NCI-H2029 (cell line): ENCODE measurements around the gene GADD45GIP1.
"Not testable (repeated sequence)": the region's sequence is repeated elsewhere in the genome, so short reads cannot be mapped to it uniquely, and the experiment has no call there.

Experiments
- DNase-seq: peaks from one replicate; lab custom pipeline; 2025; lab: John Stamatoyannopoulos, UW

The GADD45GIP1 gene

DNA sequence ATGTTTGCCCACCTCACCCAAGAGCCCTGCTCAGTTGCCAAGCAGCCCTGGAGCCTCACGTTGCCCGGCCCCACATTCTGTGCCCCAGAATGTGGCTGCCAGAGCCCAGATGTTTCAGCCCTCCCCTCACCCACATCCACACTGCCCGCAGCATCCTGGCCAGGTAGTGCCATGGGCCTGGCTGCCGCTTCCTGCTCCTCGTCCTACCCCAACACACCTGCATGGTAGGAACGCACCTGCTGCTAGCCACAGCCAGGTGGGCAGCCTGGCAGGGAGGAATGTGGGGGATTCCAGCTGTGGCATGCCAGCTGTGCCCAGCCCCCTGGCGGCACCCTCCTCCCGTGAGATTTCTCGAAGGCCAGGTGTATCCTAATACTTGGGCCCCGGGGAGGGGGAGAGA is 30.8 kb upstream of the GADD45GIP1 start:
- DNase-seq = no peak

DNA sequence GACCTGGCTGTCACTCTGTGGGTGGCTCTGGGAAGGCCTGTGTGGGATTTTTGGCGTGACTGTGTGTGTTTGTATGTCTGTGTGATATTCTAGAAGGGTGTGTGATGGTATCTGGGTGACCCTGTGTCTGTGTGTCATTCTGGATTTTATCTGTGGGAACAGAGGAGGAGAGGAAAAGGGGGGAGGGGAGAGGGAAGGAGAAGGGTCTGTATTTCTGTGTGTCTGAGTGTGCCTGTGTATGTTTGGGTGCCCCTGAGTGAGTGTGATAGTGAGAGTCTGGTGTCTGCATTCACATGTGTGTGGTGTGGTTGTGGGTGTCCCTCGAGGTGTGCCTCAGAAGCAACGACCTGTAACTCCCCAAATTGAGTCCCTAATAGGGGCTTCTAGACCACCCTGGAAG is 30.2 kb upstream of the GADD45GIP1 start:
- DNase-seq = no peak

DNA sequence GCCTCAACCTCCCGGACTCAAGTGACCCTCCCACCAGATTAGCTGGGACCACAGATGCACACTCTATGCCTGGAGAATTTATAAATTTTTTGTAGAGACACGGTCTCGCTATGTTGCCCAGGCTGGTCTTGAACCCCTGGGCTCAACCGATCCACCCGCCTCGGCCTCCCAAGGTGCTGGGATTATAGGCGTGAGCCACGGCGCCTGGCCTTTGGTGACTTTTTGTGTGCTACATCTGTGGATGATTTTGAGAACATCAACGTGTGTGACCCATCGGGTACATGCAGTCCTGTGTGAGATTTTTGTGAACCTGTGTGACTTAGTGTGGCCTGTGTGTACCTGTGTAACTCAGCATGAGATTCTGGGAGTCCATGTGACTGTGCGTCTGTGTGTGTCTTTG is 29.7 kb upstream of the GADD45GIP1 start:
- DNase-seq = no peak

DNA sequence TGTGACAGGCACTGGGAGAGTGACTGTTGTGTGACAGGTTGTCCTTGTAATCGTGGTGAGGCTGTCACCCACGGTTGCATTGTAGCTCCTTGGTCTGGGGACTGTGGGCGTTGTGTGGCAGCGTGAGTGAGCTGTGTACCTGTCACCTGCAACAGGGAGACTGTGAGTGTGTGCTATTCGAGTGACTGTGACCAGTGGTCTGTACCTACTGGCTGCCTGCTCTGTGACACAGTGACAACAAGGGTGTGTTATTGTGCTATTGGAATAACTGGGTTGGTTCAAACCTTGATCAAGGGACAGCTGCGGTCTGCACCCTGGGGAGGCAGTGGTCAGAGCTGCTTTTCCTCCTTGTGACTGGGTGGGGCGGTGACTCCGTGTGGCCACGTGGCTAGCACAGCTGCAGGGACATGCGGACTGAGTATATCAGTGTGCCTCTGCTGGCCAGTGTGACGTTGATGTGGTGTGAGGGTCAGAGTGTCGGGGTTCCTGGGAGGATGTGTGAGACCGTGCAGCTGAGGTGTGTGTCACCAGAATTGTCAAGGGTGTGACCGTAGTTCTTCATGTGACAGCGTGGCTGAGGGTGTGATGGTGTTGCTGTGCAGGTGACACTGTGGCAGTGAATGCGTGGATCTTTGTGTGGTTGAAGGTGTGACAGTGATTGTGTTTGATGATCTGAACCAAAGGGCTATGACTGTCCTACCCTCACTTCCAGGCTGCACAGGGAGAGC is 28.2 kb upstream of the GADD45GIP1 start:
- no peak for DNase-seq

DNA sequence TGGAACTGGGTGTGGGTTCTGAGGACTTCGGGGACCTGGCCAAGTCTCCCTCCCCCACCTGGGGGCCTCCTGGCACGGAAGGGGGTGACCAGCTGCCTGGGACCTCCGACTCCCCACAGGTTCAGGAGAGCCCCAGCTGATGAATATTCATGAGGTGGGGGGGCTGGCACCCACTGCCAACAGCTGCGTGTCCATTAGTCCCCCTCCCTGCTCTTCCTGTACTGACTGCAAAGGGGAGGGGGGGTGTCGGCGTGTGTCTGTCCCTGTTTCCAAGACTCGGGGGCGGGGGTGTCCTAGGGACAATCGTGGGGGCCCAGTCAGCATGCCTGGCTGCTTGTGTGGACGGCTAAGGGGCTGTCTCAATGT is 27.6 kb upstream of the GADD45GIP1 start:
- no peak for DNase-seq

DNA sequence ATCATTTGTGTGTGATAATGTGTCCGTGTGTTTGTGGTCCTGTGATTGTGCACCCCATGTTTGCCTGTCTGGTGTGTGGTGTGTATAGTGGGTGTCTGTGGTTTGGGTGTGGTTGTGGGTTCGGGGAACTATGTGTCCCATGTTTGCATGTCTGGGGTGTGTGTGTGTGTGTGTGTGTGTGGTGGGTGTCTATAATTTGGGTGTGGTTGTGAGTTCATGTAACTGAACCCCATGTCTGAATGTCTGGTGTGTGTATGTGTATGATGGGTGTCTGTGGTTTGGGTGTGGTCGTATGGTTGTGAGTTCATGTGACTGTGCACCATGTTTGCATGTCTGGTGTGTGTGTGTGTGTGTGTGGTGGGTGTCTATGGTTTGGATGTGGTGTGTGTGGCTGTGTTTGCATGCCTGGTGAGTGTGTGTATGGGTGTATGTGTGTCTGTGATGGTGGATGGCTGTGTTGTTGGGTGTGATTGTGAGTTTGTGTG is 27.2 kb upstream of the GADD45GIP1 start:
- no peak for DNase-seq

DNA sequence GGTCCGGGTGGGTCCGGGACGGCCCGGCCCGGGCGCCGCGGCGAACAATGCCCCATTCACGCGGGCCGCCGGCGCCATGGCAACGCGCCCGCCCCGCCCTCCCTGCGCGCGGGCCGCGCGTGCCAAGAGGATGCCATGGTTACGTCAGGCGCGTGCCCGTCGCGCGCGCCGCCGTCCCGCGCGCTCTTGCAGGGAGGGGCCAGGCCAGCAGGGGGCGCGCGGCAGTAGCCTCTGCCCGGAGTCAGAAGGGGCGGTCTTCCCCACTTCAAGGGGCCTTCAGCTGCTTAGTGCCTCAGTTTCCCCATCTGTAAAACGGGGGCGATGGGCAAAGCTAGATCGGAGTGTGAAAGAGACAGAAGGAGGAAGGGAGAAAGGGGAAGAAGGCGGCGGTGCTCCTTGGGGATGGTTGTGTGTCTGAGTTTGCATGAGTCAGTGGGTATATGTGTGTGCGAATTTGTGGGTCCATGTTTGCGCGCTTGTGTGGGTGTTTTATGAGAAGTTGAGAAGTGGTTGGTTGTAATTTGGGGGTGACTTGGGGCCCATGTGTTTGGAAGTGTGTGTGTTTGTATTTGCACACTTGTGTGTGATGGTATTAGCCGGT is 26.6 kb upstream of the GADD45GIP1 start:
- DNase-seq = peak; percentile 70

DNA sequence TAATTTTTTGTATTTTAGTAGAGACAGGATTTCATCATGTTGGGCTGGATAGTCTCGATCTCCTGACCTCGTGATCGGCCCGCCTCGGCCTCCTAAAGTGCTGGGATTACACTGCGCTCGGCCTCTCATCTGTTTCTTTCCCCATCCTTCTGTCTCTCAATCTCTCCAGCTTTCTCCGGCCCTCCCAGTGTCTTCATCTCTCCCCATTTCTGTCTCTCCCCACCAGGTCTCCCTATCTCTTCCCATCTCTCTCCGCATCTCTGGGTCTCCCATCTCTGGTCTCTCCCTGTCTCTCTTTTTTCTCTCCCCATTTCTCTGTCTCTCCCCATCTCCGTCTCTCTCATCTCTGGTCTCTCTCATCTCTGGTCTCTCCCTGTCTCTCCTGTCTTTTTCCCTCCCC is 26.1 kb upstream of the GADD45GIP1 start:
- DNase-seq = no peak

DNA sequence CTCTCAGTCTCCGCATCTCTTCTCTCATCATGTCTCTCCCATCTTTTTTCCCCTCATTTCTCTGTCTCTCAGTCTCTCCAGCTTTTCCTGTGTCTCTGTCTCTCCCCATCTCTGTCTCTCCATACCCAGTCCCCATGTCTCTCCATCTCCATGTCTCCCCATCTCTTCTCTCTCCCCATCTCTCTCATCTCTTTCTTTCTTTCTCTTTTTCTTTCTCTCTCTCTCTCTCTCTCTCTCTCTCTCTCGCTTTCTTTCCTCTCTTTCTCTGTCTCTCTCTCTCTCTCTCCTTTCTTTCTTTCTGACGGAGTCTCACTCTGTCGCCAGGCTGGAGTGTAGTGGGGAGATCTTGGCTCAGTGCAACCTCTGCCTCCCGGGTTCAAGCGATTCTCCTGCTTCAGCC is 25.6 kb upstream of the GADD45GIP1 start:
- DNase-seq = no peak

DNA sequence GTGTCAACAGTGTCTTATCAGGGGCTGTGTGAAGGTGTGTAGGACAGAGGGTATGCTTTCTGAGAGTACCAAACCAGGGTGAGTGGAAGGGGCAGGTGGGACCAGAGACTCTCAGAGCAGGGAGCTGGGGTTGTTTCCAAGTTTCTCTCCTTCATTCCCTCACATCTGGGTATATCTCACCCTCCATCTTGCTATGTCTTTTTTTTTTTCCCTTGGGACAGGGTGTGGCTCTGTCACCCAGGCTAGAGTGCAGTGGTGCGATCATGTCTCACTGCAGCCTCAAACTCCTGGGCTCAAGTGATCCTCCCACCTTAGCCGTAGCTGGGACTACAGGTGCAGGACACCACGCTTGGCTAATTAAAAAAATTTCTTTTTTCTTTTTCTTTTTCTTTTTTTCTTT is 23.0 kb upstream of the GADD45GIP1 start:
- no peak for DNase-seq

DNA sequence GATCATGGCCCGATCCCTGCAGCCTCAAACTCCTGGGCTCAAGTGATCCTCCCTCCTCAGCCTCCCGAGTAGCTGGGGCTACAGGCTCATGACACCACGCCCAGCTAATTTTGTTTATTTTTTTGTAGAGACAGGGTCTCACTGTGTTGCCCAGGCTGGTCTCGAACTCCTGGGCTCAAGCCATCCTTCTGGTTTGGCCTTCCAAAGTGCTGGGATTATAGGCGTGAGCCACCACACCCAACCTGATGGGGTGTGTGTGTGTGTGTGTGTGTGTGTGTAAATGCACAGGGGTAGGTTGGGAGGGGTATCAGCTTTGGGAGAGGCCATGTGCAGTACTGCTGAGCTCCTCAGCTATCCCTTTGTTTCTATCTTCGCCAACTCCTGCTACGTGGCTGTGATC is 19.1 kb upstream of the GADD45GIP1 start:
- DNase-seq = not testable (repeated sequence)

DNA sequence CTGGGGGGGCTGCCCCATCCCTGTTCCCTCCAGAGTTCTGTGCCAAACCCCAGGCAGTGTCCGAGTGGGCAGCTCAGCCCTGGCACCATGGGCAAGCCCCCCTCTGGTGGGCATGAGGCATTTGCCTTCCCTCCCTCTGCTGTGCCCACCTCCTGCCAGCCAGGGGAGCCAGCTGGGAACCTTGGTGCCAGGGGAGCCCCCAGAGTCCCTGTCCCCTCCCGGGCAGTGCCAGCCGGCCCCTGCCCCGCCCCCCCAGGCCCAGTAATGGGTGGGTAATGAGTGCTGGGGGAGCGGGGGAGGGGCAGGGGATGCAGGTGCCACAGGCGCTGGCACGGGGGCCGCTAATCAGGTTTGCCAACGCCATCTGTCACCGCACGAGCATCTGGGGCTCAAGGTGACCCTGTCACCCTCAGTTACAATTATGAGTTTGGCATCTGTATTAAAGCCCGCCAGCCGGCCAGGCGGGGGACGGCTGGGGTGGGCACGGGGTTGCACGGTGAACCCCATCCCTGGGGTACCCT is 18.3 kb upstream of the GADD45GIP1 start:
- no peak for DNase-seq

DNA sequence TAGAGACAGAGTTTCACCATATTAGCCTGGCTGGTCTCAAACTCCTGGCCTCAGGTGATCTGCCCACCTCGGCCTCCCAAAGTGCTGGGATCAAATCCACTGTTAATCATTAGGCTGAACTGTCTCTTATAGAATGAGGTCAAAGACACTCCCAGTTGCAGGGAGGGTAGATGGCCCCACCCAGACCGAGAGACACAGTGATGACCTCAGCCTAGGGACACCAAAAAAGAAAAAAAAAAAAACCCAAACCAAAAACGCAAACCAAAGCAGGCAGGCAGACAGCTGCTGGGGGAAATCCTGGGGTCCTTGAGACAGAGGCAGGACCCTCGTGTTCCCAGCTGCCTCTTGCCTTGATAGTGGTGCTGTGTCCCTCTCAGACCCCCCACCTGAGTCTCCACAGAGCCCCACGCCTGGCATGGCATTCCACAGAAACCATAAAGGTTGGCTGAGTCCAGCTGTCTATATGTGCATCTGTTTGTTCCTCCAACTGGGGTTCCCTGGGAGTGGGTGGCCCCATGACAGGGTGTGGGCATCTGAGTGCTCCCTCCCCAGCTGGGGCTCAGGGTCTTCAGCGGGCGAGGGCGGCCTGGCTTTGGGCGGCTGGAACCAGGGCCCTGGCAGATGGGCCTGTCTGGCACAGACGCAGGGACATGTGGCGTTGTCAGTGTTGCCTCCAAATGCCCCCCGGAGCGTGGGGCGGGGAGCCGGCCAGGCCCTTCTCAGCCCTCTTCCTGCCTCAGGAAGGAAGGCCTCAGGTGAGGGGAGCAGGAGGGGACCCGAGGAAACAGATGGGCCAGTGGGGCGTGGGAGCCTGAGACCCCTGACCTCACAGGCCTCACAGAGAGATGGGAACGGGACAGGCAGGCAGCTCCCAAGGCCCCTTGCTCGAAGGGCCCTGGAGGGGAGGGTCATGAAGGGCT is 17.5 kb upstream of the GADD45GIP1 start:
- DNase-seq = no peak

DNA sequence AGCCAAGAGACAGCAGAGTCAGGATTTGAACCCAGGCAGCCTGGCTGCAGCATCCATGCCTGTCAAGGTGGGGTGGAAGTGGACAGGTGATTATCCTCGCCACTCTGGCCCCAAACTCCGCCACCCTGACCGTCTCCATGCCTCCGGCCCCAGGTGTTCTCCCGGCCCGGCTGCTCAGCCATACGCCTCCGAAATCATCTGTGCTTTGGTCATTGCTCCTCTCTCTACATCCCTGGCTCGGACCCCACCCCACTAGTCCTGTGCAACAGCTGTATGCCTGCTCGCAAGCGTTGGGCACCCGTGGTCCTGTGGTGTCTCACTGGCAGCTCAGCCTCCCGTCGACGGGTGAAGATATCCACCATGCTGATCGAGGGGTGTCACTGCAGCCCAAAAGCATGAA is 16.2 kb upstream of the GADD45GIP1 start:
- DNase-seq = no peak

DNA sequence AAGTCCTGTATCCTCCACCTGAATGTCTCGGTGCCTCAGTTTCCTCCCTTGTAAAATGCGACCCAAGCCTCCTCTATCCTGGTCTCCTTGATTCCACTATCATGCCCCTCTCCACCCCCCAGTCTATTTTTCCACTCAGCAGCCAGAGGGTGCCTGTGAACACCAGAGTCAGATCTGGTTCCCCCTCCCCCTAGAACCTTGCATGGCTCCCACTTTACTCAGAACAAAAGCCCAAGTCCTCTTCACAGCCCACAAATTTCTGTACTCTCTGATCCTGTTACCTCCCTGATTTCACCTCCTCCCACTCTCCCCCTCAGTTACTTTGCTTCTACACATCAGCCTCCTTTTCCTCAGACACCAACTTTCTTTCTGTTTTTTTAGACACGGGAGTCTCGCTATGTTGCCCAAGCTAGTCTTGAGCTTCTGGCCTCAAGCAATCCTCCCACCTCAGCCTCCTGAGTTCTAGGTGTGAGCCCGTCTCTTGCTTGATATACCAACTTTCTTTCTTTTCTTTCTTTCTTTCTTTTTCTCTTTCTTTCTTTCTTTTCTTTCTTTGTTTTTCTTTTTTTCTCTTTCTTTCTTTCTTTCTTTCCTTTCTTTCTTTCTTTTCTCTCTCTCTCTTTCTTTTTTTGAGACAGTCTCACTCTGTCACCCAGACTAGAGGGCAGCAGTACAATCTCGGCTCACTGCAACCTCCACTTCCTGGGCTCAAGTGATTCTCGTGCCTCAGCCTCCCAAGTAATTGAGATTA is 13.2 kb upstream of the GADD45GIP1 start:
- DNase-seq = no peak

DNA sequence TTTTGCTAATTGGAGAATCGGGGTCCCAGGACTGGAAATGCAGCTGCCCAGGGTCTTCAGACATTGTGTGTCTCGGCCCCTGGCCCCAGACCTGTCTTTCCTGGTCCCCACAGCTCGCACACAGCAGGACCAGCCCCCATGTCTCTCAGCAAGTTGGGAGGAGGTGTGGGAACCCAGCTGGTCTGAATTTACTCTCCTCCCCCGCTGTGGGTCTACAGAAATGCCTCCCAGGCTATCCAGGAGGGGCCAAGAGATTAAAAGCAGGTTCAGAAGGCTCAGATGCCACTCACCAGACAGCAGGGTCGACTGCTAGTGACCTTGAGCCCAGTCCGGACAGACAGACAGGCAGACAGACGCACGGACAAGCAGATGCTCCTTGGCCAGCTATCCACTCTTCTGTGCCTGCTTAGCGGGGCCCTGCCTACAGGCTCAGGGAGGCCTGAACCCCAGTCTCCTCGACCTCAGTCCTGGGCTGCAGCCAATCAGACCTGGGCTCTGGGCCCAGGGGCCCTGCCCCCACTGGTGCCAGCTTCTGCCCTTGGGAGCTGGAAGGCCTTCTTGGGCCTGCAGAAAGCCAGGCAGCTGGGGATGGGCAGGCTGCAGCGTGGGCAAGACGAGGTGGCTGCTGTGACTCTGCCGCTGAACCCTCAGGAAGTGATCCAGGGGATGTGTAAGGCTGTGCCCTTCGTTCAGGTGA is 12.4 kb upstream of the GADD45GIP1 start, which contains the start of gene DAND5:
Gene DAND5 (plus strand): TSS at position 285 of the 697 bp plus-strand sequence. CDS start 85 bp downstream, at position 370.
- DNase-seq = no peak

DNA sequence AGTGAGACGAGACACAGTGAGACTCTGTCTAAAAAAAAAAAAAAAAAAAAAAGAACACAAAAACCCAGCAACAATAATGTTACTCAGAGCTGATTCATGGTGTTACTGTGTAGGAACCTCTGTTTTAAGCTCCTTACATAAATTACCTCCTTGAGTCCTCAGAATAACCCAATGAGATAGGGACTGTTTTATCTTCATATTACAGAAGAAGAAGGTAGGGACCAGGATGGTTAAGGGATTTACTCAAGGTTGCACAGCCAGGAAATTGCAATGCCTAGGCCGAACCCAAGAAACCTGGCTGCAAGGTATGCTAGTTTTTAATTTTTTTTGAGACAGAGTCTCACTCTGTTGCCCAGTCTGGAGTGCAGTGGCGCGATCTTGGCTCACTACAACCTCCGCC is 10.9 kb upstream of the GADD45GIP1 start:
- no peak for DNase-seq

DNA sequence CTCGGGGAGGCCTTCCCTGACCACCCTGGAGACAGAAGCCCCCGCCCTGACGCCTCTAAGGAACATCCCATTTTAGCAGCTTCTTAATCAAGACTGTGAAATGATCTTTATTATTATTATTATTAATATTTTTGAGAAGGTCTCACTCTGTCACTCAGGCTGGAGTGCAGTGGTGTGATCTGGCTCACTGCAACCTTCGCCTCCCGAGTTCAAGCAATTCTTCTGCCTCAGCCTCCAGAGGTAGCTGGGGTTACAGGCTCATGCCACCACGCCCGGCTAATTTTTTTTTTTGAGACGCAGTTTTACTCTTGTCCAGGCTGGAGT is 8.8 kb upstream of the GADD45GIP1 start:
- no peak for DNase-seq

DNA sequence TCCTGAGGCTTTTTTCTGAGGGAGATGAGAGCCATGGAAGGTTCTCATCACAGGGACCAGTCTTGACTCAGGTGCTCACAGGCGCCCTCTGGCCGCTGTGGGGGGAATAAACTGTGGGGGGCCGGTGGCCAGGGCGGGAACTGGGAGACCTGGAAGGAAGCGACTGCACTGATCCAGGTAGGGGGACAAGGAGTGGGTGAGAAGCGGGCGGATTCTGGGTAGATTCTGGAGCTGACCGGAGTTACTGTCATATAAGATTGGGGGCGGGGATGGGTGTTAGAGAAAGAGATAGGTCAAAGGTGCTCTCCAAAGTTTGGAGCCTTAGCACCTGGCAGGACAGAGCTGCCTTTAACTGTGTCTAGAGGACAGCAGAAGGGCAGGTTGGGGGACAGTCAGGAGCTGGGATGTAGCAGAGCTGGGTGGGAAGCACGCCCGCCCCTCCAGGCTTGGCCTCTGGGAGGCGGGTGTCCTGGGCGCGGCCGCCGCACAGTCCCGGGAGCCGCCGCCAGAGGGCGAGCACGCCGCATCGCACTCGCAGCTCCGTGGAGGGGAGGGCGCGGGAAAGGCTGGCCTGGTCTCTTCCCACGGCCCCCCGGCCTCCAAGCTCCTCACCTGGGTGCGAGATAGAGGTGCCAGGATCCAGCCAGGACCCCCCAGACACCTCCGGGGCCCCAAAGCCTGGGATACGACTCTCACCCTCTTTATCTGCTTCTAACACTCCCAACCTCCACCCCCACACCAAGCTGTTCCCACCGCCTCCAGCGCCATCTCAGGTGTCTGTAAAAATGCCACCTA is 8.2 kb upstream of the GADD45GIP1 start:
- peak; percentile 69 for DNase-seq

DNA sequence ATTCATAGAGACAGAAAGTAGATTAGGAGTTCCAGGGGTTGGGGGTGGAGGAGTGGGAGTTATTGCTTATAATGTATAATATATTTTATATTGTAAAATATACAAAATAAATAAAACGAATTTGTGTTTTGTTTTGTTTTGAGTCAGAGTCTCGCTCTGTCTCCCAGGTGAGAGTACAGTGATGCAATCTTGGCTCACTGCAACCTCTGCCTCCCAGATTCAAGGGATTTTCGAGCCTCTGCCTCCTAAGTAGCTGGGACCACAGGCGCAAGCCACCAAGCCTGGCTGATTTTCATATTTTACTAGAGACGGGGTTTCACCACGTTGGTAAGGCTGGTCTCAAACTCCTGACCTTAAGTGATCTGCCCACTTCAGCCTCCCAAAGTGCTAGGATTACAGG is 2.5 kb upstream of the GADD45GIP1 start:
- no peak for DNase-seq
